MCF 10A (cell line): Measurements from ENCODE around the gene DCAF12. TPM values are rescaled to one million over a fixed set of nuclear protein-coding genes. Genes with fewer than 3 reads are reported as not detected.

ENCODE experiments used
- Bru-seq: library from RNA; stranded (reverse); fragments of 400-500 nt; gene quantifications from one replicate; lab custom pipeline; 2021; lab: Mats Ljungman, UMichigan
- BruChase-seq, 2 experiments: library from RNA; stranded (reverse); fragments of 400-500 nt; gene quantifications; one replicate each; lab custom pipeline; 2021; lab: Mats Ljungman, UMichigan
- BruUV-seq: library from RNA; stranded (reverse); fragments of 400-500 nt; replicated peaks from 2 replicates; lab custom pipeline; 2021; lab: Mats Ljungman, UMichigan
- CTCF ChIA-PET: fragments of 300-600 bp; sonication (Branson Sonifier 250); formaldehyde crosslinking; extraction: SDS; loops from one replicate; lab custom pipeline; 2021; ENCODE audit warnings: antibody characterized with exemption, inconsistent platforms; lab: Yijun Ruan, JAX
- POLR2A ChIA-PET: fragments of 300-600, 350-650 bp; sonication (Branson Sonifier 250); formaldehyde crosslinking; extraction: SDS; loops from one replicate; lab custom pipeline; 2020; ENCODE audit warnings: antibody characterized with exemption, inconsistent platforms; lab: Yijun Ruan, JAX
- DNase-seq: peaks from one replicate; pipeline ENCODE4 v3.0.0-alpha.2; 2018; ENCODE audit not compliant: unreplicated experiment
- H3K27ac Mint-ChIP-seq: one replicate; pipeline ENCODE4 v1.8.0; 2022; ENCODE audit warnings: mild to moderate bottlenecking, low read depth, mixed read lengths; ENCODE audit not compliant: unreplicated experiment
- H3K27me3 Mint-ChIP-seq: one replicate; pipeline ENCODE4 v1.8.0; 2022; ENCODE audit warnings: mixed read lengths; ENCODE audit not compliant: insufficient read depth, unreplicated experiment
- H3K36me3 Mint-ChIP-seq: one replicate; pipeline ENCODE4 v1.8.0; 2022; ENCODE audit warnings: mild to moderate bottlenecking, moderate library complexity, mixed read lengths; ENCODE audit not compliant: insufficient read depth, unreplicated experiment
- H3K4me1 Mint-ChIP-seq: one replicate; pipeline ENCODE4 v1.8.0; 2022; ENCODE audit warnings: mixed read lengths; ENCODE audit not compliant: insufficient read depth, unreplicated experiment
- H3K4me3 Mint-ChIP-seq: one replicate; pipeline ENCODE4 v1.8.0; 2022; ENCODE audit warnings: mild to moderate bottlenecking, moderate library complexity, mixed read lengths; ENCODE audit not compliant: unreplicated experiment
- H3K9me3 Mint-ChIP-seq: one replicate; pipeline ENCODE4 v1.8.0; 2022; ENCODE audit warnings: mixed read lengths; ENCODE audit not compliant: unreplicated experiment
- CTCF ChIP-seq: fragments of 200-600 bp; IDR thresholded peaks from one replicate; pipeline ENCODE4 v1.8.0; 2022; ENCODE audit warnings: antibody characterized with exemption, mild to moderate bottlenecking; ENCODE audit not compliant: unreplicated experiment
- intact Hi-C: fragments of 100-400 bp; cut with micrococcal nuclease; formaldehyde crosslinking; loops from 2 replicates; pipeline ENCODE4 v1.14.1; 2022
- long read RNA-seq: library from polyadenylated mRNA; stranded (forward); transcript quantifications from one replicate; pipeline ENCODE4 v2.0.0, GENCODE V29; 2022
- total RNA-seq: library from RNA; stranded (reverse); gene quantifications from 2 replicates; pipeline ENCODE4 v1.2.3, GENCODE V29; 2022

The DCAF12 gene
- total RNA-seq (39.8 and 44.2 TPM in 2 replicates), Bru-seq, nascent RNA (percentile 72 among the genes with signal in this experiment), BruChase-seq, experiment 1, labeled RNA remaining after a 6-hour chase (percentile 91 among the genes with signal in this experiment), BruChase-seq, experiment 2, labeled RNA remaining after a 2-hour chase (percentile 84 among the genes with signal in this experiment)
- long read RNA-seq, transcript DCAF12-201 (9 exons, 3,667 nt), result major isoform, 149 of 165 reads
- long read RNA-seq, partial matches to known transcripts, result 6 of 165 reads
- long read RNA-seq, other reads (novel, unspliced or antisense), result 10 of 165 reads

- CTCF ChIA-PET, result interaction anchor here (0.7 to 3.1 kb wide), 7 partner anchors 11 to 252 kb away, joined by 3 to 16 read pairs (median 3); no protein-coding TSS in a partner anchor
- H3K27ac Mint-ChIP-seq, result peak within 1 kb of the TSS; percentile 93
- H3K4me1 Mint-ChIP-seq, result peaks cover 40% of the 10 kb centered on the region
Measured at GRCh38 chr9:34126207-34127034, at the start of gene DCAF12. TSS of gene DCAF12 (minus strand) at chr9:34126698. CDS start at chr9:34126431, 267 bp downstream.

GRCh38 chr9:34176089-34176488, 49.6 kb upstream of the DCAF12 start:
- Mint-ChIP-seq H3K4me1 (peaks cover 11% of the 10 kb centered on the region), H3K27me3 (no peaks in the 10 kb centered on the region), H3K27ac (no peak overlapping the region), H3K4me3 (no peak overlapping the region), H3K36me3 (peaks cover 11% of the 10 kb centered on the region), H3K9me3 (no peaks in the 10 kb centered on the region)
- BruUV-seq, result no TSS peak
- CTCF ChIA-PET, result interaction anchor here (1.3 kb wide), 1 partner anchor 101 kb away, joined by 4 read pairs; no protein-coding TSS in a partner anchor
- intact Hi-C loops, result no loop called here
- POLR2A ChIA-PET, result interaction anchor here (1.2 to 5.2 kb wide), 3 partner anchors 12 to 17 kb away, joined by 4 to 93 read pairs (median 5); no protein-coding TSS in a partner anchor
- peak; percentile 87 for DNase-seq
- TF ChIP-seq CTCF, result no peak

More at GRCh38 chr9:34126207-34127034, at the start of gene DCAF12:
- Mint-ChIP-seq H3K9me3 (no peaks in the 10 kb centered on the region), H3K27me3 (no peaks in the 10 kb centered on the region), H3K36me3 (peaks cover 32% of the 10 kb centered on the region), H3K4me3 (peak within 1 kb of the TSS; percentile 93)
- peak; percentile 93 for DNase-seq
- intact Hi-C loops, result loop anchor here (1.0 to 2.0 kb wide), 3 partner anchors 52 to 198 kb away; no protein-coding TSS in a partner anchor
- no peak for TF ChIP-seq CTCF
- POLR2A ChIA-PET, result interaction anchor here (0.6 to 5.4 kb wide), 18 partner anchors 13 to 253 kb away, joined by 3 to 71 read pairs (median 5); partner anchors contain the start of genes UBAP1 and UBAP2
- BruUV-seq, result TSS peak; percentile 49

GRCh38 chr9:34171753-34172535, 45.4 kb upstream of the DCAF12 start:
- Mint-ChIP-seq H3K9me3 (no peaks in the 10 kb centered on the region), H3K27me3 (no peaks in the 10 kb centered on the region), H3K4me3 (no peak overlapping the region), H3K4me1 (peaks cover 4% of the 10 kb centered on the region), H3K36me3 (peaks cover 6% of the 10 kb centered on the region), H3K27ac (no peak overlapping the region)
- ChIA-PET CTCF (interaction anchor here (0.5 to 2.5 kb wide), 2 partner anchors 81 to 899 kb away, joined by 3 to 10 read pairs; no protein-coding TSS in a partner anchor), POLR2A (interaction anchor here (0.7 kb wide), 1 partner anchor 919 kb away, joined by 3 read pairs; no protein-coding TSS in a partner anchor)
- DNase-seq, result no peak
- intact Hi-C loops, result no loop called here
- no TSS peak for BruUV-seq
- TF ChIP-seq CTCF, result no peak
